HepG2 (cell line): ENCODE results near the gene WDR31.

Source experiments
- GABPA ChIP-seq, 2 experiments: IDR thresholded peaks; 2 replicates each; pipeline ENCODE4 v1.6.1; 2011 to 2016; ENCODE audit warnings: low read depth in 2 of 2, low read length in 1 of 2, missing biosample characterization in 1 of 2, missing genetic modification characterization in 1 of 2
- HNRNPLL ChIP-seq: fragments of 200-400 bp; formaldehyde crosslinking; IDR thresholded peaks from 2 replicates; pipeline ENCODE4 v1.6.1; 2017; ENCODE audit warnings: mild to moderate bottlenecking, low read depth, low read length; ENCODE audit not compliant: poor library complexity, severe bottlenecking
- POLR2AphosphoS2 ChIP-seq: IDR thresholded peaks from 2 replicates; pipeline ENCODE4 v1.6.1; 2011; ENCODE audit warnings: low read depth, low read length, improper control_type of control experiment
- TCF7L2 ChIP-seq: IDR thresholded peaks from 2 replicates; pipeline ENCODE4 v1.6.1; 2011; ENCODE audit warnings: mild to moderate bottlenecking, low read depth, low read length, moderate library complexity

DNA sequence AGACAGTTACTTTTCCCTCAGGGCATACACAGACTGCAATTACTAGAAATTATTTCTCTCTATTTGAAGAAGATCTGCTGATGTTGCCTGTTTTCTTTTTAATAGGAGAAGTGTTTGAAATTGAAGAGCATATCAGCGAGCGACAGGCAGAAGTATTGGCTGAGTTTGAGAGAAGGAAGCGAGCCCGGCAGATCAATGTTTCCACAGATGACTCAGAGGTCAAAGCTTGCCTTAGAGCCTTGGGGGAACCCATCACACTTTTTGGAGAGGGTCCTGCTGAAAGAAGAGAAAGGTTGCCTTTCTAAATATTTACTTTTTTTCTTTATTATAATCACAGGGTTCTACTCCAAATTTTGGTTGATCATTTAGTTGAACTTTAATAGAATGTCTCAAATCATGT is 61.2 kb downstream of the WDR31 start:
- TF ChIP-seq HNRNPLL (no peak), GABPA (IDR thresholded peaks at IDR 0.05; ENCODE audit: low read depth, low read length) (no peak), GABPA (CRISPR knock-in tag; IDR thresholded peaks at IDR 0.05; ENCODE audit: low read depth) (no peak), POLR2AphosphoS2 (no peak), TCF7L2 (no peak)
